Cerebellar nuclear complex (tissue), 1 donor: ENCODE measurements around the gene UPP2.

Source experiments
- DNase-seq, 2 experiments: peaks; one replicate each; lab custom pipeline; 2025; lab: John Stamatoyannopoulos, UW

Gene UPP2

DNA sequence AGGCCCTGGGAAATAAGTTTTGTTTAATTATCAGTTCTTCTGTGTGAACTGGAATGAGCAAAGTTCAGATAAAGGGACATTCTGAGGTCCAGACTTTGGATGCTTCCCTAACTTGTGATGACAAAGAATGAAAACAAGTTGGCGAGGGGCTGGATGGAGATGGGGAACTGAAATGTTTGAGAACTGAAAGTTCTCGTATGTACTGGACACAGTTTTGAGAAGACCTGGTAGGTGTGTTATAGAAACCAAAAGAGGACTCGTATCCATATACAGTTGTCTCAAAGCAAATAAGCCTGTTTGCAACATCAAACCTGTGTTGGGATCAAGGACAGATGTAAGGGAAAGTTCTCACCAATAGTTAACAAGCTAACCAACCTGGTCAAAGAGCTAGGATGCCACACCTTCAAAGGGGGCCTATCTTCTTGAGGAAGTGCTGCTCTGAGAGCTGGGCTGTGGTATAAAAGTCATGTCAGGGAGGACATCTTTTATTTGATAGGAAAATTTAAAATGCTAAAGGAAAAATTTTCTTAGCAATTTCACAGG is at the start of gene UPP2:
UPP2 (plus strand) TSS at position 493 of the 543 bp plus-strand sequence. CDS start 188 bp downstream, outside the sequence.
- no peak for DNase-seq

DNA sequence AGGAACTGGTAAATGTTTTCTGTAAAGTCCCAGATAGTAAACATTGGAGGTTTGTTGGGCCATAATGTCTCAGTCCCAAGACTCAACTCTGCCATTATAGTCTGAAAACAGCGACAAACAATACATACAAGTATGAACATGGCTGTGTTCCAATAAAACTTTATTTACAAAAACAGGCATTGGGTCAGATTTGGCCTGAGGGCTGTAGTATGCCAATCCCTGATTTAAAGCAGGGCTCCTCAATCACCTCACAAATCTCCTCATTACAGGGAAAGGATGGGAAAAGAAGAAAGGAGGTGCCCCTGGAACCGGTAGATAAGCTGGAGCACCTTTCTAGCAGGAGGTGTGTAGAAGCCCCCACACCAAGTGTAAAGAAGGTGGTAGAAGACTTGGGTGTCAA is 48.9 kb upstream of the UPP2 start:
- DNase-seq, result no peak

DNA sequence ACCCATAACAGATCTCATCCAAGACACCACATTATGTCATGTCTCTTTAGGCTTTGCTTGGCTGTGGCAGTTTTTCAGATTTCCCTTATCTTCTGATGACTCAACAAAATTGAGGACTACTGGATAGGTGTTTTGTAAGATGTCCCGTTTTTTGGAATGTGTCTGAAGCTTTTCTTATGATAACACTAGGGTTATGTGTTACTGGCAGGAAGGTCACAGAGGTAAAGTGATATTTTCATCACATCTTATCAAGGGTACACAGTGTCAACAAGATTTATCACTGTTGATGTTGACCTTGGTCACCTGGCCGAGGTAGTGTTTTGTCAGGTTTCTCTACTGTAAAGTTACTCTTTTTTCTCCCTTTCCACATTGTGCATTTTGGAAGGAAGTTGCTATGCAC is 44.8 kb upstream of the UPP2 start:
- no peak for DNase-seq

DNA sequence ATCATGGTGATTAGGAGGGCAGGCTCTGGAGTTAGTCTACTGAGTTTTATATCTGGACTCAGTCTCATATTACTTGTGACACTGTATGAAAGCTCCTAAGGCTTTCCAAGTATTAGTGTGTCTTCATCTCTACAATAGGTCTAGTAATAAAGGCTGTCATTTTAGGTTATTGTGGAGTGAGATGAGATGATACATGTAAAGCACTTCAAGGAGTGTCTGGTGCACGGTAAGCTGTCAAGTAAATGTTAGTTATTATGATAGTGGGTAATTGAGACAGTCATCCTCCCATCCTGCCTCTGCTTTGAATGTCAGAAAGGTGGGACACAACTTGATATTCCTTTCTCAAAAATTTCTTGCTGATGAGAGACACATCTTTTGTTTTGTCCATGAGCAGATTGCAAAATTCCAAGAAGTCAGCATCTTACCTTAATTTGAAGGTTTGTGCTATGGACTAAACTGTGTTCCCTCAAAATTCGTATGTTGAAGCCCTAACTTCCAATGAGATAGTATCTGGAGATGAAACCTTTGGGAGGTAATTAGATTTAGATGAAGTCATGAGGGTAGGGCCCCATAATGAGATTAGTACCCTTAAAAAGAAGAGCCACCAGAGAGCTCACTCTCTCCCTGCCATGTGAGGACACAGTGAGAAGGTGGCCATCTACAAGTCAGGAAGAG is 41.4 kb upstream of the UPP2 start:
- no peak for DNase-seq

DNA sequence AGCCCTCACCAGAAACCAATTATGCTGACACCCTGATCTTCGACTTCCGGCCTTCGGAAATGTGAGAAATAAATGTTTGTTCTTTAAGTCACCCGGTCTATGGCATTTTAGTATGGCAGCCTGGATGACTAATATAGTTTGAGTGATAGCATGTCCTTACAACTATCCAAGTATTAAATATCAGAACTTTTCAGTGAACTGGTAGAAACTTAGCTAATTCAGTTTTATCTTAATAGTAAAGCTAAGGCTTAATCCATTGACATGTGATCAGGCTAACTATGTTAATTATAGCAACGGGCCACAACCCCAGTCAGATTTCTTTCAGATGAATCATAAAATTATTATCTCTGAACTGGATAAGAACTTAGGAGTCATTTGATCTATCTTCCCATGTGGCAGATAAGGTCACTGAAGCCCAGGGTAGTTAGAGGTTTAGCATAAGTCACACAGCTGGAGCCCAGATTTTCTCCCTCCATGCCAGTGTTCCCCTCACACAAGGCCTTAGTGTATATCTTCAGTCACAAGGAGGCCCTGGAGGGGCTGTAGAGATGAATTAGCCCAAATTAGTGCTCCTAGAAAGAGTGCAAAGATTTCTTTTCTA is 40.7 kb upstream of the UPP2 start:
- DNase-seq, result no peak

DNA sequence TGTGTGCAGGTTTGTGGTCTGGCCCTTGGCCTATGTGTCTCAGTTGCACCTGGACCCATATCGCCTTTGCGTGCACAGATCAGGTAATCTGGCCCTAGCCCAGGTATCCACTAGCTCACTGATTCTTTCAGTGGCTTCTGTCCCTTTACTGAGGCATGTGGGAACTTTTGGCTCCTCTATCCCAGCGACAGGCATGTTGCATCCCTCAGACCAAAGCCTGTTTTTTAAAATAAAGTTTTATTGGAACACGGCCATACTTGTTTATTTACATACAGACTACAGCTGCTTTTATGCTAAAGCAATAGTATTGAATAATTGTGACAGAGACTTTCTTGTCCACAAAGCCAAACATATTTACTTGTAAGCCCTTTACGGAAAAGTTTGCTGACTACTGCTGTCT is 39.9 kb upstream of the UPP2 start:
- DNase-seq, result no peak

DNA sequence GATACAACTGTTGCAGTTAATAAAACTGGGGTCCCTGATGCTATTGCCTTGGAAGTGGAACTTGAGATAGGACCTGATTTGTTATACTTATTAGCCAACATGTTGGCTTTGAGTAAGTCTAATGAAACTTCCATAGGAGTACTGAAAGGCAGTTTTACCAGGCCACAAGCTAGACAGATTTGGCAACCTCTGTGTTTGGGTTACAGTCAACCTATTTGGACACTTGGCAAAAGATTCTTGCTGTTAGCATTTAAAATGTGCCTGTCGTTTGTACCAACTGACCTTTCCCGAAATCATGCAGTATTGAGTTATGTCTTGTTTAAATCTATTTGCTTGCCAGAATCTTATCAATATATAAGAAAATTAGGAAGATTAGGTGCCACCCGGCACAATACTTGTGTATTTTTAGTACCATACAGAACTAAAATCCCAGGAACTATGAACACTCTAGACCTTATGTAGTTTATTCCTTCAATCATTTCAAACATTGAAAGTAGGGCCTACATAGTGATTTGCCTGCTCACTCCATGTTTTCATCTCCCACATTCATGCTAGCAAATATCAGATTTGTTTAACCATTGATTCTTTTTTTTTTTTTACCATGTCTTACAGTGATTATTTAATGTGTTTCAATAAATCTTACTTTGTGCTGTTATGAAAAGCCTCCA is 35.5 kb upstream of the UPP2 start:
- DNase-seq, result no peak

DNA sequence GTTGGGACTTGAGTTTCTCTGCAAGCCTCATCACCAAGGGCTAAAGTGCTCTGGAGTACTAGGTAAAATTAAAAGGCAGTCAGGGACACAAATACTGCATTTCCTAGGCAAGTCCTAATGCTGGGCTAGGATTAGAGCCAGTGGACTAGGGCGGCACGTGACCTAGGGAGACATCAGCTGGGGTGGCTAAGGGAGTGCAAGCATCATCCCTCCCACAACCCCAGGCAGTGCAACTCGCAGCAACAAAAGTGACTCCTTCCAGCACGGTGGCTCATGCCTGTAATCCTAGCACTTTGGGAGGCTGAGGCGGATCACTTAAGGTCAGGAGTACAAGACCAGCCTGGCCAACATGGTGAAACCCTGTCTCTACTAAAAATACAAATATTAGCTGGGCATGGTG is 30.7 kb upstream of the UPP2 start:
- DNase-seq, result no peak

DNA sequence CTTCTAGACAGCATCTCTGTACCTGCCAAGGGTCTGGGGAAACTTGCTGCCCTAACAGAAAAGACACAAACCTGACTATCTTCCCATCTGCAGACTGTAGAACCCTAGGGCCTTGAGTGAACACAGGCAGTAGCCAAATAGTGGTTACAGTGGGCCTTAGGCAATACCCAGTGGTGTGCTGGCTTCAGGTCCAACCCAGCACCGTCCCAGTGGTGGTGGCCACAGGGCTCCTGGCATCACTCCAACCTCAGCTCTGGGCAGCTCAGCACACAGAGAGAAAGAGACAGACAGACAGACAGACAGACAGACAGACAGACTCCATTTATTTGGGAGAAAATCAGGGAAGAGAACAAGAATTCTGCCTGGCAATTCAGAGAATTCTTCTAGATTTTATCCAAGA is 29.3 kb upstream of the UPP2 start:
- no peak for DNase-seq

DNA sequence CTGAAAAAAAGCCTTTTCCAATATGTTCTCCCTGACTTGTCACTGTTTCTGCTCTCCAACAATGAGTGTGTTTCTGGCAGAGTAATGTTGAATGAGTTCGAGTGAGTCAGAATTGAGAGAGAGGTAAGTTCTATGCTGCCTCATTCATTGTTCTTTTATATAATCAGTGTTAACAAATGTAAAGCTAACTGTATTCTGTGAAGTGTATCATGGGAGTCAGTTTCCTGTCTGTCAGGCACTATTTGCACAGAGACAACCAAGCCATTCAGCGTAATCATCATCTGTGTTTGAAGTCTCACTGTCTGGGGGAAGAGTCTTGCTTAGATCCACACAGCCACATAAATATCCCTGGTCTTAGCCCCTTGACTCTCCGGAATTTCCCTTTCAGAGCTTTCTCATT is 22.0 kb upstream of the UPP2 start:
- no peak for DNase-seq

DNA sequence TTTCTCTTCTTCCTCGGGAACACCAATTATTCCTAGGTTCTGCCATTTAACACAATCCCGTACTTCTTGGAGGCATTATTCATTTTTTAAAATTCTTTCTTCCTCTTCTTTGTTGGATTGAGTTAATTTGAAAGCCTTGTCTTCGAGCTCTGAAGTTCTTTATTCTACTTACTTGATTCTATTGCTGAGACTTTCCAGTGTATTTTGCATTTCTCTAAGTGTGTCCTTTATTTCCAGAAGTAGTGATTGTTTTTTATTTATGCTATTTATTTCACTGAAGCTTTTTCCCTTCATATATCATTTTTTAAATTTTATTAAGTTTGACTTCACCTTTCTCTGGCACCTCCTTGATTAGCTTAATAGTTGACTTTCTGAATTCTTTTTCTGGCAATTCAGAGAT is 13.6 kb upstream of the UPP2 start:
- DNase-seq, result no peak

DNA sequence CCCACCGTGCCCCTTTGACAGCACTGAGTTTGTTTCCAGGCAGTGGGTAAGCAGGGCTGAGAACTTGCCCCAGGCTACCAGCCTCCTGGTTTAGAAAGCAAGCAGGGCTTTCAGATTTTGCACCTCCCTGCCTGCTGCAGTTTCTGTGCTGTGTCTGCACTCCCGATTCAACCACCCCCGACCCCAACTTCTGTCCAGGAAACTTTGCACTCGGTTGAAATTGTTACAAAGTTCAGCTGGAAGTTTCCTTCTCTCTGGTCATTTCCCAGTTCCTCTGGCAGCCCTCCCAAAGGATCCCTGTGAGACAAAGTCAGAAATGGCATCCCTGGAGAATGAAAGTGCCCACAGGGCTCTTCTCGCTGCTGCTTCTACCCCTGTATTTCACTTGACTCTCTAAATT is 12.4 kb upstream of the UPP2 start:
- no peak for DNase-seq

DNA sequence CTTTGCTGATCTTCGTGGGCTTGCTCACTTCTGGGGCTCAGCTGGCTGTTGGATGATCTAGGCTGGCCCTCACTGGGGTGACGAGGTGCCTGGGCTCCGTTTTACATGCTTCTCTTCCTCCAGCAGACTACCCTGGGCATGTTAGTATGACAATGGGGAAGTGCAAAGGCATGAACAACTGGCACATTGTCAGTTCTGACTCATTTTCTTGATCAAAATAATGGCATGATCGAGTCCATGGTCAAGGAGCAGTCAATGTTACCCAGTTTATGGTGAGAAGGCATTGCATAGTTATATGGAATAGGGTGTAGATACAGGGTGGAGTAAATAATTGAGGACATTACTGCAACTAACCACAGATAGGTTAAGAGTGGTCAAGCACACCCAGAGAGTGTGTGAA is 10.0 kb upstream of the UPP2 start:
- DNase-seq, result no peak

DNA sequence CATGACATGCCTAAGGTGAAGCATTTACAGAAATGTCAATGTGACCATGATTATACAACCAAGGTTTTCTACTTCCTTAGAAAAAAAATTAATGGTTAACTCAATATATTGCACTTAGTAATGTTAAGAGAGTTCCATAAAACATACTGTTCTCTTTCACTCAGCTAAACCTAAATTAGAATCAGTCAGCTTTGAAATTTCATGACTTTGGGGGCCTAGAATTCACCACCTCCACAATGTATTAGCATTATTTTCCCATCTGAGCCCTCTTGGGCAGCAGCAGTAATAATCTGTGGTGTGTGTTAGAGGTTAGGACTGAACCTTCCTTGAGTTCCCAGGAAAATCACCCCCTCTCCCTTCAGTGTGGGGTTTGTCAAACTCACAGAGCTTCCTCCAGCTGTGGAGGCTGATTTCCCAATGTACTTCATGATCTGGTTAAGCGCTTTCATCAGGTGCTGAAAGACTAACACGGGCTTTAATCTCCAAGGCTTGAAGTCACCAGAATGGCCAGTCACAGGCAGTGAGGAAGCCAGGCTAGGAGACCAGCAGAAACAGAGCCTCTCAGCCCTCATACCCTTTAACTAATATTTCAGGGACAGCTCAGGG is 7.1 kb upstream of the UPP2 start:
- no peak for DNase-seq

DNA sequence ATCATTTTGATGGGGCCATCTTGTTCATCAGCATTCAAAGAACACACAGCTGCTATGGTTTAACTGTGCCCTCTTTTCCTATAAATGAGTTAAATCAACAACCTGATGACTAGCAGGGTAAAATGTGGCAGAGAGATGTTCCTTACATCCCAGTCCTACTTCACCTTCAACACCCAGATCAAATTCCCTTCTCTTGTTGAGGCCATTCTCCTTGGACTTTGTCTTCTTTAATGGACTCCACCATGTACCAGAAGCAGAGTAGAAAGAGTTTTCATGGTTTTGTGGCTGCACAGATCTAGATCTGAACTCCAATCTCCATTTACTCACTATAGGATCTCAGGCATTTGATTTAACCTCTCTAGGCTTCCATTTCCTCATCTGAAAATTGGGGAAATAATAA is 6.4 kb upstream of the UPP2 start:
- no peak for DNase-seq

DNA sequence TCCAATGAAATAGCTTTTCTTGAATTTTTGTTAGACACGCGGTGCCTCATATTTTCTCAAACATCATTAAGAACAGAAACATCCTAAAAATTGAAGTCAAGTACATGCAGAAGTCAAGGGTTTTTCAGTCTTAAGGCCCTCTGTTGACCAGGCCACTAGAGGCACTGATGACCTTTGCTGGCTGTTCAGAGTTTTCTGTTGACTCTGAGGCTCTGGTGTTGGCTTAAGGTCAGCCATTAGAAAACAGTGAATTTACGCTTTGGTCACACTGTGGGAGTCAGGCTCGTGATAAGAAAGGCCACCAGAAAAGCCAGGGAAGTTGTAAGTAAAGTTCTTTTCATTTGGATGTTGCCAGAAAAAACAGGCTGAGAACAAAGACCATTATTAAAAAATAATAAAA is 5.8 kb upstream of the UPP2 start:
- DNase-seq, result no peak

DNA sequence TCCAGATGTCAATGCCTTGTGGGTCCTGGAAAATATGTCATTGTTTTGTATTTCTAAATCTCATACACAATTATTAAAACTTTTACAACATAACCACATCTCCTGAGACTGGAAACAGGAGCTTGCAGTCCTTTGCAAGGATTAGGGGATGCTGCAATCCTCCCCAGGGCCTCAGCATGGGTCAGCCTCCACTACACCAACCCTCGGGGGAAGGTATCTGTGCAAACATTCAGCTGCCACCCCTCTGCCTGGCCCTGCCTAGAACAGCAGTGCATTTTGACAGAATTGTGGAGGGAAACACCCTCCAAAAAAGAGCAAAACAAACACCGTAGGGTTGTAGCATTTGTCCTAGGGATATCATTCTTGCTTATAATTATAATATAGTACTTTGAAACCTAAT is 4.2 kb upstream of the UPP2 start:
- no peak for DNase-seq

DNA sequence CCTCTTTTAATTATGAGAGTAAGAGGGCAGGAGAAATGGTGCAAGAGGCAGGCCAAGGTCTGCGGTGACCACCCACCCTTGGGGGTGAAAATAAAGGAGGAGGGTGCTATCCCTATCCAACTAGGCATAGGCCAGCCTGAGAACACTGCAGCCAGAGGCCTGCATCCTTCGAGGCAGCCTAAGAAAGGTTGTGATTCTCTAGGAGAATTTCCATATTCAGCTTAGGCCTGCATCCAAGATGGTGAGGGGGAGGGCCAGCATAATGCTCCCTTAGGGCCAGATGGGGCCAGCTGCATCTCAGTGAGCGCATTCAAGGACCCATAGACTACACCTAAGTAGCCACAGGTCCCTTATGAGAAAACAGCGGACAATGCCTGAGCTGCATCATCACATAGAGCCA is 3.5 kb upstream of the UPP2 start:
- no peak for DNase-seq

DNA sequence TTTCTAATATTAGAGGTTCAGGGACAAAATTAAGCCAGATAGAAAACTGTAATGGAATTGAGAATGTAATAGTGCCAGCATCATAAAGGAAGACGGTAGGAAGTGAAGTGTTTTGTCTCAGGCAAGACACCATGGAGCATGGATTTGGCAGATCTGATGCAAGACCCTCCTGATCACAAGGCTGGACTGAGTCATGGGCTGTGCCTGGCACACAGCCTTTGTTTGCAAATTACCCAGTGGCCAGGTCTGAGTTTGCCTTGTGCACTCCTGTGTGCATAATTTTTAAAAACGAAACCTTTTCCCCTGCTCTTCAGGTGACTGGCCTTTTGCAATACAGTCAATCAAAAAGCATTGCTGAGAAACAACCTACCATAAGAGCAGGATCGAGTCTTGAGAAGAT is 2.0 kb upstream of the UPP2 start:
- no peak for DNase-seq

DNA sequence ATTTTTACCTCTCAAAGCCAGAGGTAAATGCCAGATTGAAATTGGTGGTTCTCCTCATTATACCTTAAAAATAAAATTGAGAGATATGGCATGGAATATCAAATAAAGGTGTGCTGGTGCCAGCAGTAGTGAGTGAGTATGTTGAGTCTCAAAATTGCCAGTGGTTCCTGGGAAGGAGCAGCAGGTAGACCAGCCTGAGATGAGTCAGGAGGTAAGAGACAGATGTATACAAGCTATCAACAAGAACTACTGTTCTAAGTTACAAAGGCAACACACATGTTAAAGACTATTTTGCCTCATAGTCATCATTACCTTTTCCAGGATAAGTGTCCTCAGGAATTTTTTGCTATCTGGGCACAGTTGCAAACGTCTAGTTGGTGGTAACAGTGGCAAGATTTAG is 1.3 kb upstream of the UPP2 start:
- no peak for DNase-seq

DNA sequence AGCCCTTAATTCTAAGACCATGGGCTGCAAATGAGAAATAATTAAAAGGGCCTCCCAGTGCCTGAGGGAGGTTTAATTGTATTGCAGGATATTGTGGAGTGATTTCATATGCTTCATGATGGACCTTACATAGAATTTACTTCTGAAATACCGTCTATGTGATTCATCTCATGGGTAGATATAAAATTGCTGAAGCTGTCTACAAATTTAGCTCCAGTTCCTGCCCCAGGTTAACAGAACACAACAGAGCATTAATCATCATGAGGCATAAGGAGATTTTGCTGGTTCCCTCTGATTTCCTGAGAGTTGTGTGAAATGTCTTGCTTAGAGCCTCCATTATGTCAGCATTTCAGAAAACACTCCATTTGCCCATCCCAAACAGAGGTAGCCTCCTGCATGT is 770 bp downstream of the UPP2 start:
- no peak for DNase-seq

DNA sequence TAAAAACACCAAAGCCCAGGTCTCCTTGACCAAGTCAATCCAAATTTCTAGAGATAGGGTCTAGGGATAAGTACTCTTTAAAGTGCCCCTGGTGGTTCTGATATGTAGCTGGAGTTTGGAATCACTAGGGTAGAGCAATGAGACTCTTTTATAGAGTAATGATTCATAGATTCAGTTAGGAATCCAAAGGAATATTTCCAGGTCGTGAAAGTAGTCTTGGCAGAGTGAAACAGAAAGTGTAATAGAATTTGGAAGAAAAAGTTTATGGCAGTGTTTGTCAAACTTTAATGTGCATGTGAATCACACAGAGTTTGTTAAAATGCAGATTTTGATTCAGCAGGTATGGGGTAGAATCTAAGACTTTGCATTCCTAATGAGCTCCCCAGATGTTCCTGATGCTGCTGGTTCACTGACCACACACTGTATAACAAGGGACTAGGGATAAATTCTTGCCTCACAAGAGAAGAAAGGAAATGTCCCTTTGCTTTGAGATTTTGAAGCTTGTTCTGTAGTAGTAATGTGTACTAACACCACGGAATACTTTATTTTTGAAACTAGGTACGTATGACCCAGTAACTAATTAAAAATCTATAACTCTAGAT is 1.8 kb downstream of the UPP2 start:
- no peak for DNase-seq

DNA sequence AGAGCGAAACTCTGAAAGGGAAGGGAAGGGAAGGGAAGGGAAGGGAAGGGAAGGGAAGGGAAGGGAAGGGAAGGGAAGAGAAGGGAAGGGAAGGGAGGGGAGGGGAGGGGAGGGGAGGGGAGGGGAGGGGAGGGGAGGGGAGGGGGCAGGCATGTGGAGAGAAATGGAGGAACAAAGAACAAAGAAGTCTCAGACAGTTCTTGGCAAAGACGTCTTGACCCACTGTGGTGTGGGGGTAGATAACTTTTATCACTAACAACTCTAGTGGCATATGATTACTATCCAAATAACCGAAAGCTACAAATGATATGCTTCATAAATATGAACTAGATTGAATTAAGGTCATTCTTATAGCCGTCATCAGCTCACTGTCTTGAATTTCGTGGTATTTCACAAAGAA is 3.2 kb downstream of the UPP2 start:
- DNase-seq, result no peak
